ENCODE data around the gene CCL23. TPM values are rescaled to one million over a fixed set of nuclear protein-coding genes. Genes with fewer than 3 reads are reported as not detected.
"Not testable (repeated sequence)": the region's sequence is repeated elsewhere in the genome, so short reads cannot be mapped to it uniquely, and the experiment has no call there.

Gene CCL23
- total RNA-seq, 1 experiment from 2014 or later = not detected

DNA sequence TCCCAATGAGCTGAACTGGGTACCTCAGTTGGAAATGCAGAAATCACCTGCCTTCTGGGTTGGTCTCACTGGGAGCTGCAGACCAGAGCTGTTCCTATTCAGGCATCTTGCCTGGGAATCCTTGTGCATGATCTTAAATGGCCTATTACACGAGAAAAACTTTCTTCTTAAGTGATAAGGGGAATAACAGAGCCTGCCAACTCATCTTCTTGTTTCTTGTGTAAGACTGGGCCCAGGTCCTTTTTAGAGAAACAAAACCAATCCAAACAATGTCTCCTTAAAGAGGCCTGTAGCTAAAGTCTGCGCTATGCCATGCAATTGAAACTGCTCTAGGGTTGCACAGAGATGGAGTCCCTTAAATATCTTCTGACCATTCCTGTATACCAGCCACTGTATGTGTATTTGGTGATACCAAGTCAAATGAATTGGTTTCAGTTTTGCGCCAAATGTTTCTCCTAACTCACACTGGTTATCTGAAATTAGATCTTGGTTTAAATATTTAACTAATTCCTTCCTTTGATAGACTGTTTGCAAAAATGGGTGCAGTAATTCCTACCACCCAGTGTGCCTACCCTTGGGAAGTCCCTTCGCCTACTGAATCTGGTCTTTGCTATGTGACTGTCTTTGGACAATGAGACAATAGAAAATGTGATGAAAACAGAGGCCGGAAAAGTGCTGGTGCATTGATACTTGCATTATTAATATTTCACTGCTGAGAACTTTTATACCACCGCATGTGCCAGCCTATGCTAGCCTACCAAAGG is 6.5 kb upstream of the CCL23 start:
- DNase-seq (no peak), ATAC-seq (no peak)
- Histone ChIP-seq H3K4me3 (ENCODE audit: low read length) (no peak overlapping the region), H3K36me3 (ENCODE audit: low read depth, low read length) (no peaks in the 10 kb centered on the region), H3K9ac (ENCODE audit: low read length) (no peak overlapping the region), H3K4me1 (ENCODE audit: insufficient read depth, low read length) (no peaks in the 10 kb centered on the region), H2AFZ (ENCODE audit: low read length) (no peak overlapping the region), H3K27ac (ENCODE audit: low read length) (no peak overlapping the region), H3K4me2 (ENCODE audit: low read length) (no peak overlapping the region), H3K9me3 (ENCODE audit: low read length) (no peaks in the 10 kb centered on the region), H3K79me2 (ENCODE audit: low read length) (no peaks in the 10 kb centered on the region), H3K27me3 (ENCODE audit: low read length) (peaks cover 23% of the 10 kb centered on the region), H3K9me2 (replicated peaks; ENCODE audit: low read length) (no peaks in the 10 kb centered on the region), H4K20me1 (ENCODE audit: low read length) (no peaks in the 10 kb centered on the region), H3F3A (ENCODE audit: low read length, unreplicated experiment) (no peaks in the 10 kb centered on the region)
- no TSS peak for BruUV-seq (replicated peaks)
- no peak for TF ChIP-seq EZH2phosphoT487 (IDR thresholded peaks at IDR 0.05; ENCODE audit: borderline replicate concordance, low read length)
- TF ChIP-seq EZH2 (IDR thresholded peaks at IDR 0.05; ENCODE audit: low read length, unreplicated experiment) = no peak
- TF ChIP-seq, protein P1, sequence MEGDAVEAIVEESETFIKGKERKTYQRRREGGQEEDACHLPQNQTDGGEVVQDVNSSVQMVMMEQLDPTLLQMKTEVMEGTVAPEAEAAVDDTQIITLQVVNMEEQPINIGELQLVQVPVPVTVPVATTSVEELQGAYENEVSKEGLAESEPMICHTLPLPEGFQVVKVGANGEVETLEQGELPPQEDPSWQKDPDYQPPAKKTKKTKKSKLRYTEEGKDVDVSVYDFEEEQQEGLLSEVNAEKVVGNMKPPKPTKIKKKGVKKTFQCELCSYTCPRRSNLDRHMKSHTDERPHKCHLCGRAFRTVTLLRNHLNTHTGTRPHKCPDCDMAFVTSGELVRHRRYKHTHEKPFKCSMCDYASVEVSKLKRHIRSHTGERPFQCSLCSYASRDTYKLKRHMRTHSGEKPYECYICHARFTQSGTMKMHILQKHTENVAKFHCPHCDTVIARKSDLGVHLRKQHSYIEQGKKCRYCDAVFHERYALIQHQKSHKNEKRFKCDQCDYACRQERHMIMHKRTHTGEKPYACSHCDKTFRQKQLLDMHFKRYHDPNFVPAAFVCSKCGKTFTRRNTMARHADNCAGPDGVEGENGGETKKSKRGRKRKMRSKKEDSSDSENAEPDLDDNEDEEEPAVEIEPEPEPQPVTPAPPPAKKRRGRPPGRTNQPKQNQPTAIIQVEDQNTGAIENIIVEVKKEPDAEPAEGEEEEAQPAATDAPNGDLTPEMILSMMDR (conservative IDR thresholded peaks at IDR 0.05; ENCODE audit: low read depth, low read length) = no peak
- intact Hi-C loops (cut with micrococcal nuclease) = no loop called here
- CTCF ChIA-PET = no interaction called here
- POLR2A ChIA-PET (ENCODE audit: unreplicated experiment) = no interaction called here

DNA sequence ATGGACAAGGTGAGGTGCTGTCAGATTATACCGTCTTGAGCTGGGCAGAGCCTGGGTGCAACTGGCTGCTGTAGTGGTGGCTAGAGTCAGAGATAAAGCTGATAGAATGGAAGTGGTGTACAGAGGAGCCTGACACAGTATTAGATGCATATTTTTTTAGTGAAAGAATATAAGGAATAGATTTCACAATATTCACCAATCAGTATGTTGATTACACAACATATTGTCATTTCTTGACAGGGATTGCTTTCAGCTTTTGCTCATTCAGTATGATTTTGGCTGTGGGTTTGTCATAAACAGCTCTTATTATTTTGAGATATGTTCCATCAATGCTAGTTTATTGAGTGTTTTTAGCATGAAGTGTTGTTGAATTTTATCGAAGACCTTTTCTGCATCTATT is 1.7 kb upstream of the CCL23 start:
- Histone ChIP-seq H3K9me2 (replicated peaks; ENCODE audit: low read length) (no peaks in the 10 kb centered on the region), H3K79me2 (ENCODE audit: low read length) (no peaks in the 10 kb centered on the region), H4K20me1 (ENCODE audit: low read length) (no peaks in the 10 kb centered on the region), H2AFZ (ENCODE audit: low read length) (no peak overlapping the region), H3F3A (ENCODE audit: low read length, unreplicated experiment) (no peaks in the 10 kb centered on the region), H3K27me3 (ENCODE audit: low read length) (peaks cover 19% of the 10 kb centered on the region), H3K9ac (ENCODE audit: low read length) (no peak overlapping the region), H3K9me3 (ENCODE audit: low read length) (no peaks in the 10 kb centered on the region), H3K4me2 (ENCODE audit: low read length) (no peak overlapping the region), H3K4me1 (ENCODE audit: insufficient read depth, low read length) (no peaks in the 10 kb centered on the region), H3K27ac (ENCODE audit: low read length) (no peak overlapping the region), H3K4me3 (ENCODE audit: low read length) (no peak overlapping the region), H3K36me3 (ENCODE audit: low read depth, low read length) (no peaks in the 10 kb centered on the region)
- intact Hi-C loops (cut with micrococcal nuclease) = no loop called here
- POLR2A ChIA-PET (ENCODE audit: unreplicated experiment) = no interaction called here
- TF ChIP-seq EZH2 (IDR thresholded peaks at IDR 0.05; ENCODE audit: low read length, unreplicated experiment) = no peak
- TF ChIP-seq, protein P1 (conservative IDR thresholded peaks at IDR 0.05; ENCODE audit: low read depth, low read length) = no peak
- TF ChIP-seq EZH2phosphoT487 (IDR thresholded peaks at IDR 0.05; ENCODE audit: borderline replicate concordance, low read length) = no peak
- CTCF ChIA-PET = no interaction called here
- DNase-seq (no peak), ATAC-seq (no peak)
- no TSS peak for BruUV-seq (replicated peaks)

DNA sequence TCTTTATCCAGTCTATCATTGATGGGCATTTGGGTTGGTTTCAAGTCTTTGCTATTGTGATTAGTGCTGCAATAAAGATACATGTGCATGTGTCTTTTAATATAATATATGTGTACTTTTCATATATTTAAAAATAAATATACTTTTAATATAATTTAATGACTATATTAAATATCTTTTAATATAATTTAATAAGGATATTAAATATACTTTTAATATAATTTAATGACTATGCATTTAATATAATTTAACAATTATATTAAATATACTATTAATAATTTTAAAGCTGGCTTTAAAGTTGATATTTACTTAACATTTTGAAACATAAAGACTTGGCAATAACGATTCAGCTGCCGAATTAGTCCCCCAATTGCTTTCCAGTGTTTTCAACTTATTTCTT is 1.2 kb downstream of the CCL23 start:
- DNase-seq (no peak), ATAC-seq (no peak)
- H3K4me2 ChIP-seq (ENCODE audit: low read length) = no peak overlapping the region
- H2AFZ ChIP-seq (ENCODE audit: low read length) = no peak overlapping the region
- no peaks in the 10 kb centered on the region for H3K9me3 ChIP-seq (ENCODE audit: low read length)
- H3K4me1 ChIP-seq (ENCODE audit: insufficient read depth, low read length) = no peaks in the 10 kb centered on the region
- H3K27ac ChIP-seq (ENCODE audit: low read length) = no peak overlapping the region
- H4K20me1 ChIP-seq (ENCODE audit: low read length) = no peaks in the 10 kb centered on the region
- H3K4me3 ChIP-seq (ENCODE audit: low read length) = no peak overlapping the region
- no TSS peak for BruUV-seq (replicated peaks)
- H3K79me2 ChIP-seq (ENCODE audit: low read length) = no peaks in the 10 kb centered on the region
- no peaks in the 10 kb centered on the region for H3K36me3 ChIP-seq (ENCODE audit: low read depth, low read length)
- peaks cover 8% of the 10 kb centered on the region; the same call in 1 of the 2 replicates for H3K27me3 ChIP-seq (ENCODE audit: low read length)
- ChIA-PET CTCF (no interaction called here), POLR2A (ENCODE audit: unreplicated experiment) (no interaction called here)
- no peaks in the 10 kb centered on the region for H3K9me2 ChIP-seq (replicated peaks; ENCODE audit: low read length)
- TF ChIP-seq EZH2phosphoT487 (IDR thresholded peaks at IDR 0.05; ENCODE audit: borderline replicate concordance, low read length) (no peak), EZH2 (IDR thresholded peaks at IDR 0.05; ENCODE audit: low read length, unreplicated experiment) (no peak)
- TF ChIP-seq, protein P1 (conservative IDR thresholded peaks at IDR 0.05; ENCODE audit: low read depth, low read length) = no peak
- H3F3A ChIP-seq (ENCODE audit: low read length, unreplicated experiment) = no peaks in the 10 kb centered on the region
- intact Hi-C loops (cut with micrococcal nuclease) = no loop called here
- no peak overlapping the region for H3K9ac ChIP-seq (ENCODE audit: low read length)

DNA sequence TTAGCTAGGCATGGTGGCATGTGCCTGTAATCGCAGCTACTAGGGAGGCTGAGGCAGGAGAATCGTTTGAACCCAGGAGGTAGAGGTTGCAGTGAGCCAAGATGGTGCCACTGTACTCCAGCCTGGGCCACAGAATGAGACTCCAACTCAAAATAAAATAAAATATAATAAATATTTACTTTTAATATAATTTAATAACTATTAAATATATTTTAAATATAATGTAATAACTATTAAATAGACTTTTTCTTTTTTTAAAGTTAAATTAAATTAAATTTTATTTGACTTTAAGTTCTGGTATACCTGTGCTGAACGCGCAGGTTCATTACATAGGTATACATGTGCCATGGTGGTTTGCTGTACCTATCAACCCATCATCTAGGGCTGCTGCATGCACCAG is 1.9 kb downstream of the CCL23 start:
- H3K36me3 ChIP-seq (ENCODE audit: low read depth, low read length); H3F3A ChIP-seq (ENCODE audit: low read length, unreplicated experiment); H3K9me2 ChIP-seq (replicated peaks; ENCODE audit: low read length); H2AFZ ChIP-seq (ENCODE audit: low read length); intact Hi-C loops (cut with micrococcal nuclease); H3K9me3 ChIP-seq (ENCODE audit: low read length); ATAC-seq; H3K4me2 ChIP-seq (ENCODE audit: low read length); H3K79me2 ChIP-seq (ENCODE audit: low read length); BruUV-seq (replicated peaks); CTCF ChIA-PET; H3K9ac ChIP-seq (ENCODE audit: low read length); H3K27ac ChIP-seq (ENCODE audit: low read length); H4K20me1 ChIP-seq (ENCODE audit: low read length); H3K27me3 ChIP-seq (ENCODE audit: low read length); H3K4me3 ChIP-seq (ENCODE audit: low read length); POLR2A ChIA-PET (ENCODE audit: unreplicated experiment); DNase-seq; H3K4me1 ChIP-seq (ENCODE audit: insufficient read depth, low read length): not testable (repeated sequence)
